Epithelial cell of proximal tubule (primary cell): ENCODE results near the gene IFI27L2. TPM values are rescaled to one million over a fixed set of nuclear protein-coding genes. Genes with fewer than 3 reads are reported as not detected.
"Not testable (repeated sequence)": the region's sequence is repeated elsewhere in the genome, so short reads cannot be mapped to it uniquely, and the experiment has no call there.

Experiments
- DNase-seq: peaks from one replicate; pipeline ENCODE4 v3.0.0-alpha.2; 2011; ENCODE audit warnings: low read depth
- H3K4me3 ChIP-seq: 2 replicates; pipeline ENCODE4 v1.5.1; 2011; ENCODE audit warnings: low read depth, mild to moderate bottlenecking, low read length
- CTCF ChIP-seq: conservative IDR thresholded peaks from 2 replicates; pipeline ENCODE4 v1.5.1; 2012; ENCODE audit warnings: low read depth, mild to moderate bottlenecking, low read length
- total RNA-seq: library from RNA; depleted of rRNA; stranded (reverse); fragments of >200 nt; gene quantifications from 2 replicates; pipeline ENCODE4 v1.2.3, GENCODE V29; 2015

Gene IFI27L2
- total RNA-seq, 1 donor from 2014 or later = 139 TPM

DNA sequence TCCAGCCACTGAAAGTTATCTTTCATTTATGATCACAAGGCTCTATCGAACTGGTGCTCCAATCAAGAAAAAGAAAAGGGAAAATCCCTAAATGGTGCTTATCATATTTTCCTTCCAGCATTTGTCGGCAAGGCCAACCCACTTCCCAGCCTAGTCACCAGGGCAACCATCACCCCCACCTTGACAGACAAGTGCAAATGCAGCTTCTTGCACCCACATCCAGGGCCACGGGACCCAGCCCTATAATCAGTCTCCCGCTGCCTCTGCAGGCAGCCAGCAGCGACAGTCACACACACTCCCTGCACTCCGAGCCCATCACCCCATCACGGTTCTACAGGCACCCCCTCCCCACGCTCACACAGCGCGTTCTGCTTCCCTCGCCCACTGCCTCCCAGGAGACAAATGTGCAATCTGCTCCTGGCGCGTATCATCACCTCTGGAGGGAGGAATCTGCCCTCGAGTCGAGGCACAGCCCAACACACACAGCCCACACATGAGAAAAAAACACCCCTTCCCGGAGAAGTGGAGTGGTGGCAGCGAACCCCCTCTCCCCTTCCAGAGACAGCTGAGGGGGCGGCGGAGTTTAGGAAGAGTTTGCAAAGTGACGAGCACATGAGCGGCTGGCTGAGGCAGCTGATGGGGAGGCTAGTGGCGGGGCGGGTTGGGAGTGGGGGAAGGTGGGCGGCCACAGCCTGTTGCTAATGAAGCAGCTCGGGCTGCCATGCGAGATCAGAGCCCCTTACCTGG, 35.5 kb upstream of the IFI27L2 start:
- no peak overlapping the region for H3K4me3 ChIP-seq
- no peak for DNase-seq
- no peak for TF ChIP-seq CTCF

DNA sequence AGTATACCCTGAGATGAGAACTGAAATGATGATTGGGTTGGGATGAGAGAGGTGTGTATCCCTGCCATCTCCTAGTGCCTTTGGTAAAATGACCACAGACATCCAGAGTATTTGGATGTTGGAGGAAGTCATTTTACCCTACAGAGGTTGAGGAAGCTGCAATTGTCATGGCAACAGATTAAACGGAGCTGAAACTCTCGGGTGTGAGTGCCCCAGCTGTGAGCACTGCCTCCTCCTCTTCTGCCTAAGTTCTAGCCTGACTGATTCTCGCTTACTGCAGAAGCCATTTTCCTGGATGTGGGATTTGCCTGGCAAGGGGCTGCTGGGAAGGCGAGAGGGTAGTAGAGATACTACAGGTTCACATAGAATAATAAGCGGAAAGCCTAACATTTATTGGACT, 34.4 kb upstream of the IFI27L2 start:
- DNase-seq = no peak
- TF ChIP-seq CTCF = no peak
- H3K4me3 ChIP-seq = no peak overlapping the region

- DNase-seq = no peak
- no peak for TF ChIP-seq CTCF
- no peak overlapping the region for H3K4me3 ChIP-seq
Observed at GRCh38 chr14:94162466-94162865, 33.1 kb upstream of the IFI27L2 start.

DNA sequence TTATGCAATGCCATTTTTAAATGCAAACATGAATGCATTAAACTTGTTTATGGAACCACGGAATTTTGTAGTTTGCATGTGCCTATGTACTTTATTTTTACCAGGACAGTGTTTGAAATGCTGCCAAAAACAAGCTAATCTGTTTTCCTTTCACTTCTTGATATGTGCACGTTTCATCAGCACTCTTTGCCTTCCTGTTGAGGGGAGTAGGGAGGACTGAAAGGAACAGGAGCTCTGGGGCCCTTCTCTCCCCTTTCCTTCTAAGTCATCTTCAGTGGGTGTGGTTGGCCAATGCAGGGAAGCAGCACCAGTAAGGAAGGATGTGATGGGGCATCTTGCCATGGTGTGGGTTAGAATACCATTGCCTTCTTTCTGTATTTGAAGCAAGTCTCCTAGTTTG, 32.6 kb upstream of the IFI27L2 start:
- DNase-seq = no peak
- no peak overlapping the region for H3K4me3 ChIP-seq
- no peak for TF ChIP-seq CTCF

GRCh38 chr14:94161058-94161457, 31.7 kb upstream of the IFI27L2 start:
- TF ChIP-seq CTCF = no peak
- DNase-seq = no peak
- no peak overlapping the region for H3K4me3 ChIP-seq

GRCh38 chr14:94158239-94158883, 29.0 kb upstream of the IFI27L2 start:
- TF ChIP-seq CTCF = no peak
- no peak for DNase-seq
- no peak overlapping the region for H3K4me3 ChIP-seq

GRCh38 chr14:94157197-94157596, 27.8 kb upstream of the IFI27L2 start:
- DNase-seq = no peak
- H3K4me3 ChIP-seq = no peak overlapping the region
- TF ChIP-seq CTCF = no peak

DNA sequence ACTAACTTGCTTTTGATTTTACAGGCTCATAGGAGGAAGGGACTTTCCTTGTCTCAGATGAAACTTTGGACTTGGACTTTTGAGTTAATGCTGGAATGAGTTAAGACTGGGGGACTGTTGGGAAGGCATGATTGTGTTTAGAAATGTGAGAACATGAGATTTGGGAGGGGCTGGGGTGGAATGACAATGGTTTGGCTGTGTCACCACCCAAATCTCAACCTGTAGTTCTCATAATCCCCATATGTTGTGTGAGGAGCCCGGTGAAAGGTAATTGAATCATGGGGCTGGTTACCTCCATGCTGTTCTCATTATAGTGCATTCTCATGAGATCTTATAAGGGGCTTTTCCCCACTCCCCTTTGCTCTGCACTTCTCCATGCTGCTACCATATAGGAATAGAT, 26.7 kb upstream of the IFI27L2 start:
- DNase-seq, H3K4me3 ChIP-seq: not testable (repeated sequence)
